ENCODE measurements around the gene SLC7A14.

GRCh38 chr3:170465955-170466354, 119.9 kb downstream of the SLC7A14 start:
- TF ChIP-seq CTCF (IDR thresholded peaks at IDR 0.05; ENCODE audit: insufficient read depth, low read depth, low read length) = no peak
- no peak for TF ChIP-seq EZH2 (IDR thresholded peaks at IDR 0.05; ENCODE audit: insufficient read depth, low read length)
